Measurements from ENCODE around the gene MYO3B. TPM values are rescaled to one million over a fixed set of nuclear protein-coding genes. Genes with fewer than 3 reads are reported as not detected.

MYO3B gene
- total and polyA plus RNA-seq, 2 of the 8 experiments (the other 6 are each of a cell fraction or from before 2014, with no cell fraction given), result 0.17 to 0.19 TPM

GRCh38 chr2:170336408-170336807 lies 158.5 kb downstream of the MYO3B start (continued):
- TF ChIP-seq CHD7 (IDR thresholded peaks at IDR 0.05; ENCODE audit: insufficient replicate concordance, low read length) (no peak), ASH2L (IDR thresholded peaks at IDR 0.05; ENCODE audit: low read length) (no peak), CREB1 (IDR thresholded peaks at IDR 0.05) (no peak)
